B cell (primary cell): ENCODE results near the gene CERCAM. TPM values are rescaled to one million over a fixed set of nuclear protein-coding genes. Genes with fewer than 3 reads are reported as not detected.

Experiments
- ATAC-seq: fragments of 200-7000 bp; cut with Tn5 transposase; one replicate; pipeline ENCODE4 v1.10.0; 2021; ENCODE audit warnings: low read depth, mild to moderate bottlenecking, moderate number of reproducible peaks, moderate library complexity
- CTCF ChIA-PET: fragments of 350-600 bp; sonication (Branson Sonifier 250); formaldehyde crosslinking; loops from one replicate; lab custom pipeline; 2021; ENCODE audit warnings: antibody characterized with exemption, inconsistent platforms; lab: Charles Lee
- POLR2A ChIA-PET: fragments of 350-600 bp; sonication (Branson Sonifier 250); formaldehyde crosslinking; loops from one replicate; lab custom pipeline; 2021; ENCODE audit warnings: antibody characterized with exemption; lab: Charles Lee
- DNase-seq: peaks from one replicate; pipeline ENCODE4 v3.0.0; 2013
- H2AFZ ChIP-seq: 2 replicates; pipeline ENCODE4 v1.6.1; 2012; ENCODE audit warnings: mild to moderate bottlenecking, low read depth, low read length; ENCODE audit not compliant: insufficient read depth, poor library complexity, severe bottlenecking
- H3K27ac ChIP-seq, 2 donors: 1 replicate in 1 of 2; 2 replicates in 1 of 2; pipeline ENCODE4 v1.5.1; 2012 to 2013; ENCODE audit warnings: low read length in 2 of 2, mild to moderate bottlenecking in 2 of 2, moderate library complexity in 1 of 2
- H3K27me3 ChIP-seq, 4 experiments: fragments of 200-600 bp in 1 of 4; sonication (generic) in 1 of 4; replicated peaks in 1 of 4; 1 replicate in 2 of 4; 2 replicates in 2 of 4; pipeline versions ENCODE4 v1.6.1 to v1.7.0; 2013 to 2016; ENCODE audit warnings: low read length in 3 of 4, mild to moderate bottlenecking in 2 of 4, mixed read lengths in 1 of 4, moderate library complexity in 1 of 4; ENCODE audit not compliant: insufficient read depth in 4 of 4, control insufficient read depth in 3 of 4; ENCODE audit errors: control extremely low read depth in 1 of 4
- H3K36me3 ChIP-seq, 2 experiments: replicated peaks in 1 of 2; 1 replicate in 1 of 2; 2 replicates in 1 of 2; pipeline versions ENCODE4 v1.6.1 to v1.7.1; 2013; ENCODE audit warnings: low read length in 1 of 2; ENCODE audit not compliant: insufficient read depth in 2 of 2, control insufficient read depth in 1 of 2; ENCODE audit errors: control extremely low read depth in 1 of 2, extremely low read depth in 1 of 2
- H3K4me1 ChIP-seq, 2 donors: fragments of 200-600 bp in 1 of 2; sonication (generic) in 1 of 2; 1 replicate in 1 of 2; 2 replicates in 1 of 2; pipeline versions ENCODE4 v1.5.1 to v1.6.1; 2013 to 2017; ENCODE audit warnings: low read length in 2 of 2; ENCODE audit not compliant: control insufficient read depth in 2 of 2, insufficient read depth in 2 of 2
- H3K4me2 ChIP-seq: replicated peaks from 2 replicates; pipeline ENCODE3; 2012; ENCODE audit warnings: mild to moderate bottlenecking, low read depth, low read length; ENCODE audit not compliant: poor library complexity, severe bottlenecking
- H3K4me3 ChIP-seq, 5 experiments: fragments of 200-600 bp in 1 of 5; sonication (generic) in 1 of 5; 1 replicate in 3 of 5; 2 replicates in 2 of 5; pipeline versions ENCODE4 v1.5.1 to v1.7.0; 2011 to 2016; ENCODE audit warnings: low read length in 4 of 5, mild to moderate bottlenecking in 4 of 5, low read depth in 2 of 5, control low read depth in 1 of 5, moderate library complexity in 1 of 5; ENCODE audit not compliant: insufficient read depth in 1 of 5; ENCODE audit errors: control extremely low read depth in 1 of 5, extremely low read depth in 1 of 5
- H3K79me2 ChIP-seq: fragments of 200-600 bp; sonication (generic); one replicate; pipeline ENCODE4 v1.6.0; 2016; ENCODE audit warnings: low read length; ENCODE audit not compliant: control insufficient read depth, insufficient read depth
- H3K9ac ChIP-seq: fragments of 200-600 bp; sonication (generic); 2 replicates; pipeline ENCODE4 v1.6.1; 2017; ENCODE audit warnings: mild to moderate bottlenecking, low read length, moderate library complexity
- H3K9me3 ChIP-seq, 3 donors: one replicate each; pipeline versions ENCODE4 v1.6.1 to v1.7.1; 2013; ENCODE audit warnings: low read length in 2 of 3; ENCODE audit not compliant: control insufficient read depth in 2 of 3, insufficient read depth in 1 of 3; ENCODE audit errors: control extremely low read depth in 1 of 3
- H4K20me1 ChIP-seq: 2 replicates; pipeline ENCODE4 v1.6.0; 2012; ENCODE audit warnings: mild to moderate bottlenecking, low read length; ENCODE audit not compliant: insufficient read depth, control insufficient read depth, poor library complexity, severe bottlenecking
- H3K27ac Mint-ChIP-seq: one replicate; pipeline ENCODE4 v1.8.0; 2021; ENCODE audit warnings: mixed read lengths
- H3K27me3 Mint-ChIP-seq: one replicate; pipeline ENCODE4 v1.8.0; 2021; ENCODE audit warnings: mixed read lengths
- H3K4me1 Mint-ChIP-seq: one replicate; pipeline ENCODE4 v1.8.0; 2021; ENCODE audit warnings: mixed read lengths
- H3K4me3 Mint-ChIP-seq: one replicate; pipeline ENCODE4 v1.8.0; 2021; ENCODE audit warnings: mixed read lengths
- H3K9me3 Mint-ChIP-seq: one replicate; pipeline ENCODE4 v1.8.0; 2022; ENCODE audit warnings: mixed read lengths; ENCODE audit not compliant: insufficient read depth
- EZH2 ChIP-seq: IDR thresholded peaks from 2 replicates; pipeline ENCODE4 v1.6.1; 2012; ENCODE audit warnings: borderline replicate concordance, low read depth, mild to moderate bottlenecking, moderate library complexity, low read length; ENCODE audit not compliant: insufficient read depth, poor library complexity, severe bottlenecking
- WGBS: methylation state at CpG from one replicate; pipeline ENCODE4 v1.1.5; 2013; ENCODE audit warnings: missing lambda C conversion rate; ENCODE audit not compliant: insufficient coverage; 5-methylcytosine and 5-hydroxymethylcytosine counted together
- intact Hi-C: fragments of 100-400 bp; cut with micrococcal nuclease; formaldehyde crosslinking; loops from one replicate; pipeline ENCODE4 v1.10.0; 2022
- polyA plus RNA-seq: library from polyadenylated mRNA; depleted of rRNA; stranded (reverse); fragments of >200 nt; gene quantifications from 2 replicates; pipeline ENCODE4 v1.2.3, GENCODE V29; 2012
- total RNA-seq, 2 donors: library from RNA; stranded (reverse); fragments of 120-200 nt in 1 of 2; gene quantifications; 1 replicate in 1 of 2; 2 replicates in 1 of 2; pipeline versions ENCODE4 v1.2.3 to v1.2.4, GENCODE V29; 2013 to 2022
- TF ChIP-seq, protein P1 (sequence below): fragments of 200-600 bp; IDR thresholded peaks from one replicate; pipeline ENCODE4 v1.8.0; 2022; ENCODE audit warnings: antibody characterized with exemption, mild to moderate bottlenecking

CERCAM gene
- total and polyA plus RNA-seq, 2 donors (not counting 1 experiment from before 2014, with no cell fraction given), result 2.4 to 3.8 TPM

DNA sequence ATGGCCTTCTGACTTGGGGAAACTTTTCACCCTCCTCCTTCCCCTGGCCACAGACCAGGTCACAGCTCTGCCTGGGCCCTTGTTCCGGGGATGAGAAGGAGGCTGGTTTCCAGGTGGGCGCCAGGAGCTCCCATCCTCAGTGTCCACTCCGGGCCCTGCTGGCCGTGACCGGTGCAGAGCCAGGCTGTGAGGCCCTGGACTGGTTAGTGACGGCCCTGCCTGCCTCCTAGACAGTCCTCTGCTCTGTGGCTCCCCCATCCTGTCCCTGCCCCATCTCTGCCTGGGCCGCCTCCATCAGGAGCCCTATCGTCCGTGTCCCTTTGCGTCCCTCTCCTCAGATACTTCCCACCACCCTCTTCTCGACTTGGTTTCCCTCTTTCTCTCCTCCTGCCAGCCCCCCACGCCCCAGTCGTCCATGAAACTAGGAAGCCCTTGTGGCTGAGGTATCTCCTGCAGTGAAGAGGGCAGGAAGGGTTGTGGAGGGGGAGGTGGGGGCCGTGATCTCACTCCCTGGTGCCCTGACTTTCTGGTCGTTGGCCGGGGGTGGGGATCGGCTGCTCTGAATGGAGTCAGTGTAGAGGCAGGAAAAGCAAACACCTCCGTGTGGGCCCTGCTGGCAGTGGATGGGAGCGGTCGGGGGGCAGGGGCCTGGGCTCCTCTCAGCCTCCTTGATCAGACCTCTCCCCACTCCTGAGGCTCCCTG is 15.4 kb upstream of the CERCAM start:
- no peak overlapping the region for H2AFZ ChIP-seq
- H3K27me3 ChIP-seq, result peaks cover 0 to 24% (median 3%) of the 10 kb centered on the region in 4 experiments
- Mint-ChIP-seq H3K27me3 (peaks cover 22% of the 10 kb centered on the region), H3K4me3 (no peak overlapping the region), H3K27ac (no peak overlapping the region), H3K4me1 (no peaks in the 10 kb centered on the region), H3K9me3 (no peaks in the 10 kb centered on the region)
- H4K20me1 ChIP-seq, result no peaks in the 10 kb centered on the region
- H3K4me1 ChIP-seq, result no peaks in the 10 kb centered on the region
- no peak overlapping the region for H3K4me2 ChIP-seq
- intact Hi-C loops, result no loop called here
- H3K36me3 ChIP-seq, result no peaks in the 10 kb centered on the region
- no peaks in the 10 kb centered on the region for H3K79me2 ChIP-seq
- ChIA-PET POLR2A (no interaction called here), CTCF (no interaction called here)
- H3K9ac ChIP-seq, result no peak overlapping the region
- 77% methylated on average over 15 of the region's 20 CpGs for WGBS
- H3K27ac ChIP-seq, result no peak overlapping the region
- no peak overlapping the region for H3K4me3 ChIP-seq
- H3K9me3 ChIP-seq, result no peaks in the 10 kb centered on the region
- DNase-seq (no peak), ATAC-seq (no peak)
- TF ChIP-seq, protein P1, sequence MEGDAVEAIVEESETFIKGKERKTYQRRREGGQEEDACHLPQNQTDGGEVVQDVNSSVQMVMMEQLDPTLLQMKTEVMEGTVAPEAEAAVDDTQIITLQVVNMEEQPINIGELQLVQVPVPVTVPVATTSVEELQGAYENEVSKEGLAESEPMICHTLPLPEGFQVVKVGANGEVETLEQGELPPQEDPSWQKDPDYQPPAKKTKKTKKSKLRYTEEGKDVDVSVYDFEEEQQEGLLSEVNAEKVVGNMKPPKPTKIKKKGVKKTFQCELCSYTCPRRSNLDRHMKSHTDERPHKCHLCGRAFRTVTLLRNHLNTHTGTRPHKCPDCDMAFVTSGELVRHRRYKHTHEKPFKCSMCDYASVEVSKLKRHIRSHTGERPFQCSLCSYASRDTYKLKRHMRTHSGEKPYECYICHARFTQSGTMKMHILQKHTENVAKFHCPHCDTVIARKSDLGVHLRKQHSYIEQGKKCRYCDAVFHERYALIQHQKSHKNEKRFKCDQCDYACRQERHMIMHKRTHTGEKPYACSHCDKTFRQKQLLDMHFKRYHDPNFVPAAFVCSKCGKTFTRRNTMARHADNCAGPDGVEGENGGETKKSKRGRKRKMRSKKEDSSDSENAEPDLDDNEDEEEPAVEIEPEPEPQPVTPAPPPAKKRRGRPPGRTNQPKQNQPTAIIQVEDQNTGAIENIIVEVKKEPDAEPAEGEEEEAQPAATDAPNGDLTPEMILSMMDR, result no peak
- no peak for TF ChIP-seq EZH2

DNA sequence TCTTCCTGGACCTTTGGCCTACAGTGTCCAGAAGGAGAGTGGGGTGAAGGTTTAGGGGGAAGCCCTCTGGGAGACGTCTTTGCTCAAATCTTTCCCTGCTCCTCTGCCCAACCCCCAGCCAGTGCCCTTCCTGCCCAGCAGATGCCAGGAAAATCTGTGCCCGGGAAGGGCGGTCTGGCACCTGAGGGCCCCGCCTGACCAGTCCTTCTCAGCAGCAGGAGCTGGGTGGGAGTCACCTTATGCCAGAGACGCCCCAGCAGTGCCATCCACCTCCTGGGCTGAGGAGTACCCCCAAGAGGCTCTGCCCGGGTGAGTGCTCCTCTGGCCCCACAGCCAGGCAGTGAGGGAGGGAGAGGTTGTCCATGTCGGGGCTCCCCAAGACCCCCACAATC is 14.9 kb upstream of the CERCAM start:
- ATAC-seq (no peak), DNase-seq (no peak)
- Histone ChIP-seq H3K4me2 (no peak overlapping the region), H3K27ac (no peak overlapping the region), H3K27me3 (peaks cover 0 to 24% (median 3%) of the 10 kb centered on the region in 4 experiments), H4K20me1 (no peaks in the 10 kb centered on the region), H3K36me3 (no peaks in the 10 kb centered on the region), H3K9me3 (no peaks in the 10 kb centered on the region), H3K9ac (no peak overlapping the region), H3K4me3 (no peak overlapping the region), H3K4me1 (no peaks in the 10 kb centered on the region), H2AFZ (no peak overlapping the region), H3K79me2 (no peaks in the 10 kb centered on the region)
- Mint-ChIP-seq H3K4me1 (no peaks in the 10 kb centered on the region), H3K9me3 (no peaks in the 10 kb centered on the region), H3K27ac (no peak overlapping the region), H3K27me3 (peaks cover 25% of the 10 kb centered on the region), H3K4me3 (no peak overlapping the region)
- ChIA-PET POLR2A (no interaction called here), CTCF (no interaction called here)
- TF ChIP-seq, protein P1, result no peak
- no peak for TF ChIP-seq EZH2
- intact Hi-C loops, result no loop called here
- WGBS, result 80% methylated on average over 5 of the region's 7 CpGs
